ENCODE results near the gene ANKRD40.

- TF ChIP-seq CTCF (IDR thresholded peaks at IDR 0.05) (no peak), EZH2 (IDR thresholded peaks at IDR 0.05; ENCODE audit: borderline replicate concordance, insufficient read depth, low read depth, low read length, poor library complexity, severe bottlenecking) (no peak)
These were observed 29.5 kb upstream of the ANKRD40 start for GRCh38 chr17:50737118-50737698.

All from B cell (primary cell).